ENCODE data around the gene HAUS7.

Gene HAUS7

DNA sequence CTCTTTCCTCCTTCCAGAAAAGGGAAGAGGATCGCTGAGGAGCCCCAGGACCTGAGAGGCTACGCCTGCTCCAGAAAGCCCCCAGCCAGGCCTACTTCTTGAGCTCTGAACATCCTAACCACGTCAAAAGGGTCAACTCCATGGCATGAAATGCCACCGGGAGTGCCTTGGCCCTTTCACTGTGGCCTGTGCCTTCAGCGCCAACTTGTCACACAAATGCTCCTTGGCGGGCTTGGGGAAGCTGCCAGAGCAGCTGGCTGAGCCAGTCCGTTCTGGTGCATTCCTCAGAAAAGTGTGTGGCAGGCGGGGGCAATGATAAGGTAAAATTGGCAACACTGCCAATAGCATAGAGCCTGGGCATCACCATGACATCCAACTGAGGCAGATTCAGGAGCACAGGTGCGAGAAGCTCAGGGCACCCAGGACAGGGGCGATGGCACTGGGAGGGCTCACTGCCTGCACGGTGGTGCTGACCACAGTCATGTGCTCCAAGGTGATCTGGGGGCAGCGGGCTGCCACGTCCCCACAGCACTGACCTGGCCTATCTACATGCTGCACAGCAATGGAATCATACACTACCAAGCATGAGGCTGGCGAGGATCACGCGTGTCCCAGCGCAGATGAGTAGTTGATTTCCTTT lies 12.4 kb downstream of the HAUS7 start:
- Histone ChIP-seq H3K27ac (replicated peaks) (no peak overlapping the region), H3K4me3 (replicated peaks; ENCODE audit: insufficient read depth, low read length) (no peak overlapping the region), H3K27me3 (ENCODE audit: insufficient read depth, poor library complexity, severe bottlenecking) (no peaks in the 10 kb centered on the region)
- TF ChIP-seq, protein P1, sequence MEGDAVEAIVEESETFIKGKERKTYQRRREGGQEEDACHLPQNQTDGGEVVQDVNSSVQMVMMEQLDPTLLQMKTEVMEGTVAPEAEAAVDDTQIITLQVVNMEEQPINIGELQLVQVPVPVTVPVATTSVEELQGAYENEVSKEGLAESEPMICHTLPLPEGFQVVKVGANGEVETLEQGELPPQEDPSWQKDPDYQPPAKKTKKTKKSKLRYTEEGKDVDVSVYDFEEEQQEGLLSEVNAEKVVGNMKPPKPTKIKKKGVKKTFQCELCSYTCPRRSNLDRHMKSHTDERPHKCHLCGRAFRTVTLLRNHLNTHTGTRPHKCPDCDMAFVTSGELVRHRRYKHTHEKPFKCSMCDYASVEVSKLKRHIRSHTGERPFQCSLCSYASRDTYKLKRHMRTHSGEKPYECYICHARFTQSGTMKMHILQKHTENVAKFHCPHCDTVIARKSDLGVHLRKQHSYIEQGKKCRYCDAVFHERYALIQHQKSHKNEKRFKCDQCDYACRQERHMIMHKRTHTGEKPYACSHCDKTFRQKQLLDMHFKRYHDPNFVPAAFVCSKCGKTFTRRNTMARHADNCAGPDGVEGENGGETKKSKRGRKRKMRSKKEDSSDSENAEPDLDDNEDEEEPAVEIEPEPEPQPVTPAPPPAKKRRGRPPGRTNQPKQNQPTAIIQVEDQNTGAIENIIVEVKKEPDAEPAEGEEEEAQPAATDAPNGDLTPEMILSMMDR (IDR thresholded peaks at IDR 0.05; ENCODE audit: insufficient read depth, low read length): no peak
- TF ChIP-seq POLR2AphosphoS5 (IDR thresholded peaks at IDR 0.05; ENCODE audit: low read depth) (no peak), SPI1 (IDR thresholded peaks at IDR 0.05; ENCODE audit: borderline replicate concordance, low read depth) (no peak), GABPA (IDR thresholded peaks at IDR 0.05; ENCODE audit: low read depth) (no peak)
- TF ChIP-seq, protein P2, sequence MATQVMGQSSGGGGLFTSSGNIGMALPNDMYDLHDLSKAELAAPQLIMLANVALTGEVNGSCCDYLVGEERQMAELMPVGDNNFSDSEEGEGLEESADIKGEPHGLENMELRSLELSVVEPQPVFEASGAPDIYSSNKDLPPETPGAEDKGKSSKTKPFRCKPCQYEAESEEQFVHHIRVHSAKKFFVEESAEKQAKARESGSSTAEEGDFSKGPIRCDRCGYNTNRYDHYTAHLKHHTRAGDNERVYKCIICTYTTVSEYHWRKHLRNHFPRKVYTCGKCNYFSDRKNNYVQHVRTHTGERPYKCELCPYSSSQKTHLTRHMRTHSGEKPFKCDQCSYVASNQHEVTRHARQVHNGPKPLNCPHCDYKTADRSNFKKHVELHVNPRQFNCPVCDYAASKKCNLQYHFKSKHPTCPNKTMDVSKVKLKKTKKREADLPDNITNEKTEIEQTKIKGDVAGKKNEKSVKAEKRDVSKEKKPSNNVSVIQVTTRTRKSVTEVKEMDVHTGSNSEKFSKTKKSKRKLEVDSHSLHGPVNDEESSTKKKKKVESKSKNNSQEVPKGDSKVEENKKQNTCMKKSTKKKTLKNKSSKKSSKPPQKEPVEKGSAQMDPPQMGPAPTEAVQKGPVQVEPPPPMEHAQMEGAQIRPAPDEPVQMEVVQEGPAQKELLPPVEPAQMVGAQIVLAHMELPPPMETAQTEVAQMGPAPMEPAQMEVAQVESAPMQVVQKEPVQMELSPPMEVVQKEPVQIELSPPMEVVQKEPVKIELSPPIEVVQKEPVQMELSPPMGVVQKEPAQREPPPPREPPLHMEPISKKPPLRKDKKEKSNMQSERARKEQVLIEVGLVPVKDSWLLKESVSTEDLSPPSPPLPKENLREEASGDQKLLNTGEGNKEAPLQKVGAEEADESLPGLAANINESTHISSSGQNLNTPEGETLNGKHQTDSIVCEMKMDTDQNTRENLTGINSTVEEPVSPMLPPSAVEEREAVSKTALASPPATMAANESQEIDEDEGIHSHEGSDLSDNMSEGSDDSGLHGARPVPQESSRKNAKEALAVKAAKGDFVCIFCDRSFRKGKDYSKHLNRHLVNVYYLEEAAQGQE (IDR thresholded peaks at IDR 0.05; ENCODE audit: insufficient replicate concordance, low read depth): no peak
- no peak for DNase-seq (ENCODE audit: low read depth in 1 of 2, low spot score in 1 of 2)

DNA sequence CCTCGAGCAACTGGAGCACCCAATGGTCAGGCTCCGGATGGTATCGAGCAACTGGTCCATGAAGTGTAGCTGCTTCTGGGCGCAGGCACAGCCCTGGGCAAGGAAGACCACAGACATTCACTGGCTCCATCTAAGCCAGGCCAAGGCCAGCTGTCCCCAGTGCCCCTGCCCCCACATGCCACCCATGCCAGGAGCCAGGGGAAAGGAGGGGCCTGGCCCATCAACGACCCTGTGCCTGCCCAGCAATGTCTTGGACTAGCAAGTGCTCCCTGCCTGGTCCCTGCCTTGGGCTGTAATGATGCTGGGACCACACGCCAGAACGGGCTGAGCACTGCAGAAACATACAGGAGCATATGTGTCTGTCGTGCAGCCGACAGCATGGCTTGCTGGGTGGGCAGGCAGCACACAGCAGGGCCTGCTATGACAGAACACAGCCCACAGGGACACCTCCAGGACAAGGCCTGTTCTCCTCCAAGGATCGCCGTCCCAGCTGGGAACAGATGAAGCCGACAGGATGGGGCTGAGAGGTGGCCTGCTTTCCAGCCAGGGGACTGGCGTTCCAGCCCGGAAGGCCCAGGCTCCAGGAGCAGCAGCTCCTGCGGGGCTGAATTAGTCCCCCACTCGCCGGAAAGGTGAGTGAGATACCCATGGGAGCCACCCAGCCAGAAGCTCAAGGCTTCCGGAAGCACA lies 13.1 kb downstream of the HAUS7 start:
- no peak for TF ChIP-seq GABPA (IDR thresholded peaks at IDR 0.05; ENCODE audit: low read depth)
- TF ChIP-seq, protein P2 (IDR thresholded peaks at IDR 0.05; ENCODE audit: insufficient replicate concordance, low read depth): no peak
- TF ChIP-seq, protein P1 (IDR thresholded peaks at IDR 0.05; ENCODE audit: insufficient read depth, low read length): no peak
- TF ChIP-seq SPI1 (IDR thresholded peaks at IDR 0.05; ENCODE audit: borderline replicate concordance, low read depth): no peak
- TF ChIP-seq POLR2AphosphoS5 (IDR thresholded peaks at IDR 0.05; ENCODE audit: low read depth): no peak
- no peak overlapping the region for H3K4me3 ChIP-seq (replicated peaks; ENCODE audit: insufficient read depth, low read length)
- H3K27me3 ChIP-seq (ENCODE audit: insufficient read depth, poor library complexity, severe bottlenecking): no peaks in the 10 kb centered on the region
- H3K27ac ChIP-seq (replicated peaks): no peak overlapping the region
- DNase-seq (ENCODE audit: low read depth in 1 of 2, low spot score in 1 of 2): no peak

DNA sequence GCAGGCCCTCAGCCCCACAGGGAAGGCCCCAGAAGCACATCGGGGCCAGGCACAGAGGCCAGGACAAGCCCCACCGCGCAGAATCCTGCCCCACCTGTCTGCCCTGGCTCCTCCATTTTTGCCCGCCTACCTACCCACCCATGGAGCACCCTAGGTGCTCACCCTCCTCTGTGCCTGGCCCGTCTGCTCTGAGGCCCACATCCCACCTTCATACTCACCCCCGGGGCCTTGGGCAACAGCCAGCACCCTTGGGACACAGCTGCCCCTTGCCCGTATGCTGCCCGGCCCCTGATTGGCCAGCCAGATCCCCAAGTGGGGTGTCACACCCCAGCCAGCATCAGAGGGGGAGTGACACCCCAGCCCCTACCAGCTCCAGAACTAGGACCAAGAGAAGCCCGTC lies 13.7 kb downstream of the HAUS7 start:
- H3K4me3 ChIP-seq (replicated peaks; ENCODE audit: insufficient read depth, low read length): no peak overlapping the region
- H3K27ac ChIP-seq (replicated peaks): no peak overlapping the region
- TF ChIP-seq POLR2AphosphoS5 (IDR thresholded peaks at IDR 0.05; ENCODE audit: low read depth) (no peak), GABPA (IDR thresholded peaks at IDR 0.05; ENCODE audit: low read depth) (no peak)
- TF ChIP-seq, protein P2 (IDR thresholded peaks at IDR 0.05; ENCODE audit: insufficient replicate concordance, low read depth): no peak
- H3K27me3 ChIP-seq (ENCODE audit: insufficient read depth, poor library complexity, severe bottlenecking): no peaks in the 10 kb centered on the region
- DNase-seq (ENCODE audit: low read depth in 1 of 2, low spot score in 1 of 2): no peak

All from HL-60 (cell line).